LNCaP clone FGC (cell line): Measurements from ENCODE around the gene KCNJ14.

Experiments used
- DNase-seq: peaks from one replicate; pipeline ENCODE4 v3.0.0-alpha.2; 2011; ENCODE audit warnings: low read depth
- H3K4me3 ChIP-seq: 2 replicates; pipeline ENCODE4 v1.5.1; 2011; ENCODE audit warnings: mild to moderate bottlenecking, low read depth, low read length, control low read depth
- TF ChIP-seq, protein P1 (sequence below): IDR thresholded peaks from 2 replicates; pipeline ENCODE4 v1.5.1; 2012; ENCODE audit warnings: mild to moderate bottlenecking; ENCODE audit not compliant: control insufficient read depth, insufficient read depth; ENCODE audit errors: extremely low read depth

Gene KCNJ14

GRCh38 chr19:48455171-48455907 is at the start of gene KCNJ14:
Gene KCNJ14 (plus strand): TSS chr19:48455574. CDS start chr19:48461725, 6,151 bp downstream.
- TF ChIP-seq, protein P1, sequence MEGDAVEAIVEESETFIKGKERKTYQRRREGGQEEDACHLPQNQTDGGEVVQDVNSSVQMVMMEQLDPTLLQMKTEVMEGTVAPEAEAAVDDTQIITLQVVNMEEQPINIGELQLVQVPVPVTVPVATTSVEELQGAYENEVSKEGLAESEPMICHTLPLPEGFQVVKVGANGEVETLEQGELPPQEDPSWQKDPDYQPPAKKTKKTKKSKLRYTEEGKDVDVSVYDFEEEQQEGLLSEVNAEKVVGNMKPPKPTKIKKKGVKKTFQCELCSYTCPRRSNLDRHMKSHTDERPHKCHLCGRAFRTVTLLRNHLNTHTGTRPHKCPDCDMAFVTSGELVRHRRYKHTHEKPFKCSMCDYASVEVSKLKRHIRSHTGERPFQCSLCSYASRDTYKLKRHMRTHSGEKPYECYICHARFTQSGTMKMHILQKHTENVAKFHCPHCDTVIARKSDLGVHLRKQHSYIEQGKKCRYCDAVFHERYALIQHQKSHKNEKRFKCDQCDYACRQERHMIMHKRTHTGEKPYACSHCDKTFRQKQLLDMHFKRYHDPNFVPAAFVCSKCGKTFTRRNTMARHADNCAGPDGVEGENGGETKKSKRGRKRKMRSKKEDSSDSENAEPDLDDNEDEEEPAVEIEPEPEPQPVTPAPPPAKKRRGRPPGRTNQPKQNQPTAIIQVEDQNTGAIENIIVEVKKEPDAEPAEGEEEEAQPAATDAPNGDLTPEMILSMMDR = no peak
- H3K4me3 ChIP-seq = no peak within 1 kb of the TSS
- DNase-seq = no peak

GRCh38 chr19:48405850-48406249 is 49.5 kb upstream of the KCNJ14 start:
- DNase-seq = no peak
- TF ChIP-seq, protein P1 = no peak
- H3K4me3 ChIP-seq = no peak overlapping the region

DNA sequence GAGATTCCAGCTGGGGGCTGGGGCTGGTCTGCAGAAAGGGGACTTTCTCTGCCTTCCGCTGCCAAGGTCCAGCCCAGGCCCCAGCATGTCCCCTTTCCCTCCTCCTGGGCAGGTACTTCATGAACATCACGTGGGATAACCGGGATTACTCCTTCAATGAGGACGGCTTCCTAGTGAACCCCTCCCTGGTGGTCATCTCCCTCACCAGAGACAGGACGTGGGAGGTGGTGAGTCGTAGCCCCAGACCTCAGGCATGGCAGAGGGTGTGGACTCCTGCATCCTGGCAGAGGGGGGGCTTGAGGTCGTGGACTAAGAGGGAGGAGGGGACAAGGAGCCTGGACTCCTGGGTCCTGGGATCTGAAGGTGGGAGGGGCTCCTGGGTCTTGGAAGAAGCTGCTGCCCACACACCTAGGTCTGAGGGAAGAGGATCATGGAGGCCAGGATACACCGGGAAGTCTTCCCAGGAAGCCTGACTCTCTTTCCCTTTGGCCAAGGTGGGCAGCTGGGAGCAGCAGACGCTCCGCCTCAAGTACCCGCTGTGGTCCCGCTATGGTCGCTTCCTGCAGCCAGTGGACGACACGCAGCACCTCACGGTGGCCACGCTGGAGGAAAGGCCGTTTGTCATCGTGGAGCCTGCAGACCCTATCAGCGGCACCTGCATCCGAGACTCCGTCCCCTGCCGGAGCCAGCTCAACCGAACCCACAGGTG is 41.3 kb upstream of the KCNJ14 start:
- DNase-seq = no peak
- H3K4me3 ChIP-seq = no peak overlapping the region
- TF ChIP-seq, protein P1 = no peak

DNA sequence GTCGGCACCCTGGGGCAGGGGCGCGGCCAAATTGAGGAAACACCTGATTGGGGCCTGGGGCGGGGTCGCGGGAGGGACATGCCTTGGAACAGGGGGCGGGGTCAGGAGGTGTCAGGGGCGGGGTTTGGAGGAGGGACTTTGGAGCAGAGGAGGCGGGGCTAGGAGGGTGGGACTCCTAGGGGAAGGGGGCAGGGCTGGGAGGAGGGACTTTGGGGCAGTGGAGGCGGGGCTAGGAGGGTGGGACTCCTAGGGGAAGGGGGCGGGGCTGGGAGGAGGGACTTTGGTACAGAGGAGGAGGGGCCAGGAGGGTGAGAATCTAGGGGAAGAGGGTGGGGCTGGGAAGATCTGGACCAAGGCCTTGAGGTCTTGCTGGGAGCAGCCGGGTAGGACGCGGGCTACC is 40.0 kb upstream of the KCNJ14 start:
- H3K4me3 ChIP-seq = no peak overlapping the region
- TF ChIP-seq, protein P1 = no peak
- DNase-seq = no peak

- DNase-seq = no peak
- no peak overlapping the region for H3K4me3 ChIP-seq
- TF ChIP-seq, protein P1 = no peak
Observed at GRCh38 chr19:48415806-48416221, 39.6 kb upstream of the KCNJ14 start.

DNA sequence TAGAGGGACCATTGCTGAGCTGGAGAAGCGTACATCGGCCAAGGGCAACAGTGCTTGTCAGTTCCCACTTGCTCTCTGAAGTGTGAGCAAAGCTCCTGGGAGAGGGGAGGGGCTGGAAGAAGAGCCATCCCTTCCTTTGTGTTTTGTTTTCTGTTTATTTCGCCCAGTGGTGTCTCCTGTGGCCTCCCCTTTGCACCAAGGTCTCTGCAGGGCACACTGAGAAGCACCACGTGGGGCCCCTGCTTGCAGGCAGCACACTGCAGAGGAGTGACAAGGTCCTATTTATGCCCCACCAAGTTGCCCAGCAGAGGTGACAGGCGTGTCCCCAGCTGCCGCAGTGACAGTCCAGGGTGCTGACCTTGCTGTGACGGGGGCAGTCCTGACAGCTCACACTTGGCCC is 38.0 kb upstream of the KCNJ14 start:
- TF ChIP-seq, protein P1 = no peak
- H3K4me3 ChIP-seq = no peak overlapping the region
- no peak for DNase-seq
